ENCODE results near the gene RAD51C. TPM values are rescaled to one million over a fixed set of nuclear protein-coding genes. Genes with fewer than 3 reads are reported as not detected.

Gene RAD51C
- total RNA-seq, 1 donor from 2014 or later, result 9.4 TPM

- peak overlapping the region; percentile 22 for H3K4me2 ChIP-seq (ENCODE audit: low read length)
- TF ChIP-seq EZH2 (IDR thresholded peaks at IDR 0.05; ENCODE audit: insufficient read depth, low read length) (no peak), CTCF (IDR thresholded peaks at IDR 0.05; ENCODE audit: insufficient read depth, low read depth, low read length) (no peak)
- H3K36me3 ChIP-seq (ENCODE audit: insufficient read depth, low read length), result no peaks in the 10 kb centered on the region
- no peaks in the 10 kb centered on the region for H3K27me3 ChIP-seq (ENCODE audit: insufficient read depth, low read length)
- peaks cover 6% of the 10 kb centered on the region for H3K4me1 Mint-ChIP-seq (ENCODE audit: low read depth, unreplicated experiment)
- no peak for DNase-seq (ENCODE audit: low read depth)
- H3K36me3 Mint-ChIP-seq (ENCODE audit: low read depth, unreplicated experiment), result no peaks in the 10 kb centered on the region
- FAIRE-seq, result no peak
- no peak overlapping the region for H3K4me3 Mint-ChIP-seq (ENCODE audit: unreplicated experiment)
- no peaks in the 10 kb centered on the region for H3K9me3 Mint-ChIP-seq (ENCODE audit: unreplicated experiment)
- no peak overlapping the region for H3K9ac ChIP-seq (ENCODE audit: low read length)
- H3K27ac Mint-ChIP-seq (ENCODE audit: unreplicated experiment), result no peak overlapping the region
- peaks cover 4% of the 10 kb centered on the region for H3K4me1 ChIP-seq (ENCODE audit: insufficient read depth, low read length)
- H3K4me3 ChIP-seq (ENCODE audit: insufficient read depth, low read depth, low read length), result no peak overlapping the region
- no peaks in the 10 kb centered on the region for H3K79me2 ChIP-seq (ENCODE audit: insufficient read depth, low read length)
- no peak overlapping the region for H2AFZ ChIP-seq (ENCODE audit: low read depth, low read length)
- H3K27ac ChIP-seq (ENCODE audit: low read depth, low read length), result no peak overlapping the region
- H3K27me3 Mint-ChIP-seq (ENCODE audit: low read depth, unreplicated experiment), result peaks cover 6% of the 10 kb centered on the region
- H3K9me3 ChIP-seq (ENCODE audit: insufficient read depth, low read depth, low read length), result no peaks in the 10 kb centered on the region
- H4K20me1 ChIP-seq (ENCODE audit: insufficient read depth, low read length), result no peaks in the 10 kb centered on the region
These were observed 25.5 kb upstream of the RAD51C start for GRCh38 chr17:58666858-58667267.

DNA sequence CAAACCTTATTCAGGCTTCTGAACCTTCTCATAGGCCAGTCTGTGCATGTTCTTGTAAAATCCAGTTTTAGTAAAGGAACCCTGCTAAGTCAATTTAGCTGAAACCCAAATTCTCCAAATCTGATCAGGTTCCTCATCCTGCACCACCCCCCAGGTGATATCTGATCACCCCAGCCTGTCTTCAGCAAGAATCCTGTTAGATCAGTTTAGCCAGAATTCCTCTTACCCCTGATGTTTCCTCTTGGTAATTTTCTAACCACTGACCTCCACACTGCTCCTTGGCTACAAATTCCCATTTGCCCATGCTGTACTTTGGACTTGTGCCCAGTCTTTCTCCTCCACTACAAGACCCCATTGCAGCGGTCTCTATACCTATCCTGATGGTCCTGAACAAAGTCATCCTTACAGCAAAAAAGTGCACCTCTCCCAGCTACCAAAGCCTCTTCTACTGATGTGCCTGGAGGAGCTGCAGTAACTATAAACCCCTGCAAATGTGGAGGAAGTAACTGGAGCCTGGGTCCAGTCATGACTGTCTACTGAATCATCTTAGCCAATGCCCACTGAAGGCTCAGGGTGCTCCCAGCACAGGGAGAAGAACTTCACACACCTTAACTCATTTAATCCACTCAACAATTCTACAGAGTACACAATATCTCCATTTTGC lies 24.3 kb upstream of the RAD51C start:
- Mint-ChIP-seq H3K27me3 (ENCODE audit: low read depth, unreplicated experiment) (peaks cover 6% of the 10 kb centered on the region), H3K9me3 (ENCODE audit: unreplicated experiment) (no peaks in the 10 kb centered on the region), H3K4me1 (ENCODE audit: low read depth, unreplicated experiment) (peaks cover 6% of the 10 kb centered on the region), H3K36me3 (ENCODE audit: low read depth, unreplicated experiment) (no peaks in the 10 kb centered on the region), H3K27ac (ENCODE audit: unreplicated experiment) (no peak overlapping the region), H3K4me3 (ENCODE audit: unreplicated experiment) (no peak overlapping the region)
- H3K9ac ChIP-seq (ENCODE audit: low read length), result no peak overlapping the region
- TF ChIP-seq EZH2 (IDR thresholded peaks at IDR 0.05; ENCODE audit: insufficient read depth, low read length) (no peak), CTCF (IDR thresholded peaks at IDR 0.05; ENCODE audit: insufficient read depth, low read depth, low read length) (no peak)
- no peaks in the 10 kb centered on the region for H3K9me3 ChIP-seq (ENCODE audit: insufficient read depth, low read depth, low read length)
- H2AFZ ChIP-seq (ENCODE audit: low read depth, low read length), result no peak overlapping the region
- no peak overlapping the region for H3K4me2 ChIP-seq (ENCODE audit: low read length)
- H3K4me1 ChIP-seq (ENCODE audit: insufficient read depth, low read length), result peaks cover 4% of the 10 kb centered on the region
- H3K27me3 ChIP-seq (ENCODE audit: insufficient read depth, low read length), result no peaks in the 10 kb centered on the region
- H3K79me2 ChIP-seq (ENCODE audit: insufficient read depth, low read length), result no peaks in the 10 kb centered on the region
- H3K4me3 ChIP-seq (ENCODE audit: insufficient read depth, low read depth, low read length), result no peak overlapping the region
- FAIRE-seq, result no peak
- no peak overlapping the region for H3K27ac ChIP-seq (ENCODE audit: low read depth, low read length)
- no peaks in the 10 kb centered on the region for H3K36me3 ChIP-seq (ENCODE audit: insufficient read depth, low read length)
- H4K20me1 ChIP-seq (ENCODE audit: insufficient read depth, low read length), result no peaks in the 10 kb centered on the region
- DNase-seq (ENCODE audit: low read depth), result no peak

DNA sequence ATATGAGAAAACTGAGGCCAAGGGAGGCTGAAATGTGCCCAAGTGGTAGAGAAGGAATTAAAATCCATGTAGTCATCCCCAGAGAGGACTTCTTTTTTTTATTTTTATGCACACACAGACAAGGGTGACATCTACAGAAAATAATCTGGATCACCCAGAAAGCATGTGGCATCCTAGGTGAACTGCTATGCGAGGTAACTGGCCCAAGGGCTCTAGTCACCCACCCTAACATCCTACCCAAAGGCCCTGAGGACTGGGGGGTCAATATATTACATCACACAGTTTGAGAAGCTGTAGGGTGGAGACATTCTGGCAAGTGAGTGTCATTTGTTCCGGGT lies 23.8 kb upstream of the RAD51C start:
- no peaks in the 10 kb centered on the region for H3K9me3 Mint-ChIP-seq (ENCODE audit: unreplicated experiment)
- Histone ChIP-seq H3K4me2 (ENCODE audit: low read length) (no peak overlapping the region), H3K79me2 (ENCODE audit: insufficient read depth, low read length) (no peaks in the 10 kb centered on the region), H3K27me3 (ENCODE audit: insufficient read depth, low read length) (no peaks in the 10 kb centered on the region), H3K27ac (ENCODE audit: low read depth, low read length) (no peak overlapping the region), H3K4me1 (ENCODE audit: insufficient read depth, low read length) (peaks cover 4% of the 10 kb centered on the region), H3K36me3 (ENCODE audit: insufficient read depth, low read length) (no peaks in the 10 kb centered on the region), H4K20me1 (ENCODE audit: insufficient read depth, low read length) (no peaks in the 10 kb centered on the region), H3K9ac (ENCODE audit: low read length) (no peak overlapping the region), H3K9me3 (ENCODE audit: insufficient read depth, low read depth, low read length) (no peaks in the 10 kb centered on the region), H3K4me3 (ENCODE audit: insufficient read depth, low read depth, low read length) (no peak overlapping the region), H2AFZ (ENCODE audit: low read depth, low read length) (no peak overlapping the region)
- no peak for TF ChIP-seq CTCF (IDR thresholded peaks at IDR 0.05; ENCODE audit: insufficient read depth, low read depth, low read length)
- no peak for TF ChIP-seq EZH2 (IDR thresholded peaks at IDR 0.05; ENCODE audit: insufficient read depth, low read length)
- peaks cover 6% of the 10 kb centered on the region for H3K4me1 Mint-ChIP-seq (ENCODE audit: low read depth, unreplicated experiment)
- no peak for DNase-seq (ENCODE audit: low read depth)
- H3K4me3 Mint-ChIP-seq (ENCODE audit: unreplicated experiment), result no peak overlapping the region
- H3K27me3 Mint-ChIP-seq (ENCODE audit: low read depth, unreplicated experiment), result peaks cover 6% of the 10 kb centered on the region
- FAIRE-seq, result no peak
- H3K27ac Mint-ChIP-seq (ENCODE audit: unreplicated experiment), result no peak overlapping the region
- no peaks in the 10 kb centered on the region for H3K36me3 Mint-ChIP-seq (ENCODE audit: low read depth, unreplicated experiment)
